ENCODE results near the gene PUDP.

The PUDP gene

DNA sequence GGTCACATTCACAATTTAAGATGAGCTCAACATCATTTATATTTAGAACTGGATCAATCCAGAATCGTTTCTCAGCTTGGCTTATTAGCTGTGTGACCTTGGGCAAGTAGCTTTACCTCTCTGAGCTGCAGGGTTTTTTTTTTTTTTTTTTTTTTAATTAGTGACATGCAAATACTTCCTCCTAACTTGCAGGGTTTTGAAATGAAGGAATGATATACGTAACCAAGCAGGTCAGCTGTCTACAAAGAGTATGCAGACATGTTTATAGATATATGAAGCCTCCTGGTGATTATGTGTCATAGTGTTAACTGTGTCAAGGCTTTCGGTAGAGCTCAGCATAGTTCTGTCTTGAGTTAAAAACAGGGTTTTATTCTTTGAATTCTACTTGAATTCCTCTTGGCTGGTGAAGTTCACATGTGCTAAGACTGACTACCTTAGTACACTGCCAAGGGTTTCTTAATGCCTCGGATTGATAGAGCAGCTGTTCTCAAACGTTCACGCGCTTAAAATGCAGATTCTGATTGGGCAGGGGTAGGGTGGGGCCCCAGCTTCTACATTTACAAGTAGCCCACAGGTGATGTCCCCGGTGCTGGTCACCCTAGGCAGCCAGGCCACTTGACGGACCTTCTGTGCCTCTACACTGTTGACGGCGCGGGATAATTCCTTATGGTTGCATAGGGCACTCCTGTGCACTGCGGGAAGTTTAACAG, 1.1 kb downstream of the PUDP start:
- no peak for DNase-seq

DNA sequence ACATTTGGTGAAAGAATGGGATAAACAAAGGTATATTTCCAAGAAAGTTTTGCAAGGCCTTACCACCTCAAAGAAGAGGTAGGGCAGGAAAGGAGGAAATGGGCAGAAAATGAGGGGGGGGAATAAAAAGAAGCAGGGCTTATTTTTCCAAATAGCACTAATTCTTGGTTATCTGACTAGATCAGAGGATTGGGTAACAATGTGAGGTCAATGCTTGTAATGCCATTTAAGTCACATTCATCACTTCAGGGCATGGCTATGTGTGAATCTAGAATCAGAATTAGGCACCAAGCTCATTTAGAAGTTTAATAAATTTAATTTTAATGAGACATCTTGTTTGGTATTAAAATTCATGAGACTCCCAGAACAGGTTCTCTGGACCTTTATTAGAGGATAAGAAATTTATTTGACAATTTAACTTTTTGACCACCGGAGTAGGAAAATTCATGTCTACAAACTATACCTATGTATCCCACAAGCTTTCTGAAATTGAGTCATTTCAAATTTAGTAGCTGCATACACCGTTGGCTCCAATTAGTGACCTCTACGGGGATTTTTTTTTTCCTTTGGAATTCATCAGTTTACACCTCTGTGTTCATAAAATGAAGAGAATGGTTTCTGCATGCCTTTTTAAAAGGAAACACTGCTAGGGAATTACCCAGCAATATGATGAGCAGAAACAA, 1.8 kb downstream of the PUDP start:
- no peak for DNase-seq

DNA sequence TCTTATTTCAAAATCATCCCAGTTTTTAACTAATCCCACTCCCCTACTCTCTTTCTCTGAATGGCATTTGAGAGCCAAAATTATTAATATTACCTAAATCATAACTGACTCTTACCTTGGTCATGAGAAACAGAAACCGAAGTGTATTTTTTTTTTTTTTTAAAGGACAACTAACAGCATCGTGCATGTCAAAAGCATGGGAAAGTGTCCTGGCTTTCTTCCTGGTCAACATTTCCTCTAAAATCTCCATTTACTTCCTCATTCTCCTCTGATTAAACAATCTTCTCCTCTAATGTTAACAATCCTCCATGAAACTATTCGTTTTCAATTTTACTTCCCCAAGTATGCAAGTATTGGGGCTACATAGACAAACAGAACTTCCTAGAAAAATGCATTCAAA, 2.5 kb downstream of the PUDP start:
- peak; percentile 10 for DNase-seq

DNA sequence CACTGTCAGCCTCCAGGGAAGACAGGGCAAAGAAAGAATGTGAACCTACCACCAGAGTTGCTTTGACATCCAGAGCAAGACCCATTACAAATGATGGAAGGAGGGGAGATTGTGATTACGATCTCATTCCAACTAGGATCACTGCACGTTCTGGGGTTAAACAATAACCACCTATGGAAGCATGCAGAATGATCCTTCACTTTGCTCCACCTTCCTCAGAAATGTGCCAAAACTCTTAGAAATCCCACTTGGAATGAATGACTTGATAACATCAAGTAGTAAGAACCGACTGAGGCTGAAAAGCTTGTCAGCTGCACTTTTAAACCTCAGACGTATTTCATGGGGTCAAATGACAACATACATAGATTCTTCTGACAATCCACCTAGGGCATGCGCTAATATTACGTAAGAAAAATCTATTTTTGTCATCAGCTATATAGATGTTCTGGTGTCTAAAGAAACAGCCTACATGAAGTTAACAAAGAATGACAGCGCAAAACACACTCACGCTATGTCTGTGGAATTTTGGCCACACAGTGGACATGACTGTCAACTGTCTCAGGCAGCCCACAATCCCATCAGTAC, 3.9 kb downstream of the PUDP start:
- no peak for DNase-seq

DNA sequence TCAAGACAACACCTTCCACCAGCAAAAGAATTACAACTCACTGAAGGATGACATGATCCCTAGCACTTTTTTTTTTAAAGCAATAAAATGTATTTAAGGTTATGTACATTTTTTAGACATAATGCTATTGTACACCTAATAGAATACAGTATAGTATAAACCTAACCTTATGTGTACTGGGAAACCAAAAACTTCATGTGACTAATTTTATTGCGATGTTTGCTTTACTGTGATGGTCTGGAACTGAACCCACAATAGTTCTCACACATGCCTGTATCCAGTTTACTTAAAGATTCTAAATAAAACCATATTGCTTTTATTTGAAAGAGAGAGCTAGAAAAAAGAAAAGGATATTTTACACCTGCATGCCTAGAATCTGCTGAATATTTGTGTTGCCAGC, 4.9 kb downstream of the PUDP start:
- DNase-seq = no peak

DNA sequence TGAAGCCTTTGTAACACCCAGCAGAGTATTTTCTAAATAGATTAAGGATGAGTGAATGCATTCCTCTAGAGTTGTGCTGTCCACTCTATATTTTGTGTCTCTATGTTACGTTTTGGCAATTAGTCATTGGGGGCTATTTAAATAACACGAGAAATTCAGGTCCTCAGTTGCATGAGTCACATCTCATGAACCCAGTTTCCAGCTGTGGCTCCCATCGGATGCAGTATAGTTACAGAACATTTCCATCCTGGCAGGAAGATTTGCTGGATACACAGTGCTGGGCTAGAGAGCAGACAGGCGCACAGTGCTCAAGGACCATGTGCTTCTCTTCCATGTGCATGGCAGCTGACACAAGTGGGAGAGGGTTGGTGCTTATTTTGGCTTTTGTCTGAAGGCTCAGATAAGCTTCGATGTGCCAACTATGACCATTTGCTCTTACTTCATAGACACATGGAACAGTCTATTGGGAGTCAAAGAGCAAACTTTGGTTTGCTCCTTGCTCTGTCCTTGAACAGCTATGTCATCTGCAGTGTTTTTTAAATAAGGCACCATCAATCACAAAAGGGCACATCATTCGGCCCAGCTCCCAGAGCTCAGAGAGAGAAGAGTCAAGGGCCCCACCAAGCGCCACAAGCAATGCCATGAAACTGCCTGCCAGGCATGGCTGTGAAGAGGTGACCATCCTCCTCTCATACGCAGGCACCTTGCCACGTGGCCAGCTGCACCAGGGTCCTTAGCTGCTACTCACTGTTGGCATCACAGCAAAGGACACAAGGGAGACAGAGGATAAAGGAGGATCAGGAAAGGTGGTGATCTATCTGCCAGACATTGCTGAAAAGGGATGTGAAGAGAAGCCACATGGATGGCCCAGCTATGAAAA, 8.5 kb downstream of the PUDP start:
- no peak for DNase-seq

DNA sequence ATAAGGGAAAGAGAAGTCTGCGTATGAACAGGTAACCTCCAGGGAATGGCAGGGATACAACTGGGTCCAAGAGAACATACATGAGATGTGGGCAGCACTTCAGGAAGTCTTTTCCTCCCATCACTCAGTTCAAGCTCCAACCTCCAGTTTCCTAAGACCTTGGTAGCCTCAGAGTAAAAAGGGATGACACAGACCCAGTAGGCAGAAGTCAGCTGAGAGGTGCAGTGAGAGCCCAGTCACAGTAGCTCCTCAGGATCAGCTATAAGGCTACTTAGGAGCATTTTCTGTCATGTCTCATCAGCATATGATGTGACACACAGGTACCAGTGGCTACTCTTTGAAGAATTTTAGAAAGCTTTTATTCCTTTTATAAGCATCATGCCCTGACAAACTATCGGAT, 13.0 kb downstream of the PUDP start:
- DNase-seq = no peak

DNA sequence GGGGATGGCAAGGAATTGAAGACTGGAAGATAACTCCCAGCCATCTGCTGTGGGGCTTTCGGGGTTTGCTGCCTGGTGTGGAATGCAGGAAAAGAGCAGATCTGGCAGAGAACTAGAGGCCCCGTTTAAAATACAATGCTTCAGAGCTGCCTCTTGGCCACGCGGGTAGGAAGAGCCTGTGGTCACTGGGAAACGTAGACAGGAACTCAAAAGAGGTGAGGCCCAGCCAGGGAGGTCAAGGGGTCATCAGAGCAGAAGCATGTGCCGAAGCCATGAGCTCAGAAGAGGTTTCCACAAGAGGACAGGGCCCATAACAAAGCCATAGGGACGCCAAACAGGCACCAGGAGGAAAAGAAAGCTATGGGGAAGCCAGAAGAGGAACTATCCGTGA, 14.9 kb downstream of the PUDP start:
- DNase-seq = no peak

DNA sequence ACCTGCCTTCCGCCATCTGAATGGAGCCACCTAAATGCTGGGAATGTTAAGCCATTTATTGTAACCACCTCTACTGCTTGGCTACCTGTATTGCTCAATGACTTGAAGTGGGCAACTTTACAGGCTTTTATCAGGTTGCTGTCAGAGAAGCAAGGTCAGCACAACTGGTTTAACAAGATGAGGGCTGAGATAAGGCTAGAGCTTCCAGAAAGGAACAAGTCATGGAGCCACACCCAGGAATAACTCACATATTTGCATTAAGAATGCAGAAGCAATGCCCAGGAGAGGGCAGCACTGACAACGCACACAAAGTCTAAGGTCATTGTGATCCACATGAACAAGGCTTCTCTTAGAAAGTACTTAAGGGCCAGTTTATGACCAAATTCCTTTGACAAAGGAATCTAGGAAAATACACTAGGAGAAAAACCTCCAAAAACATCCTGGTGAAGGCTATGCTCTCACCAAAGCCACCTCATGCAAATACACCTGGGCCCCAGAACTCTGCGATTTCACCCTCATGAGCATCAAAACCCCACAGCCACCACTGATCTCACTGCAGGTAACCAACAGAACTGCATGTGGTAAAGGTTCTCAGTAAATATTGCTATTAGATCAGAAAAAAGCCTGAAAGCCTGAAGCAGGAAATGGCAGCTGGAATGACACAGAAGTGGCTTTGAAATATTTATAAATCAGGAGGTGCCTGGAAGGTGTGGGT, 15.5 kb downstream of the PUDP start:
- DNase-seq = peak; percentile 61

DNA sequence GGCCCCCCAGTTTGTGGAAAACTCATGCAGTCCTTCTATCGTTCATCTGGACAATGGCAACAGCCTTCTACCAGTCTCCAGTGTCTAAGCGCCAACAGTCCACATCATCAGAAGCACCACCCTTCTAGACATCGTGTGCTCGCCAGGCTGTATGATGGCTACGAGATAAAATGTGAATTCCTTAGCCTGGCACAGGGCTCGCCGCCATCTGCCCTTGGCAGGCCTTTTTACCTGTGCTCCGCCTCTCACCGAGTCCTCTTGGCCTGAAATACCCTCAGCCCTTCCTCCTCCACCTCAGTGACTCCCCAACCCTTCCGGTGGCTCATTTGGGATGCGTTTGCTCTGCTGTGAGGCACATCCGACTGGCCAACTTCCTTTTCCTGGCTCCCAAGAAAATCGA, 16.3 kb downstream of the PUDP start:
- DNase-seq = no peak

DNA sequence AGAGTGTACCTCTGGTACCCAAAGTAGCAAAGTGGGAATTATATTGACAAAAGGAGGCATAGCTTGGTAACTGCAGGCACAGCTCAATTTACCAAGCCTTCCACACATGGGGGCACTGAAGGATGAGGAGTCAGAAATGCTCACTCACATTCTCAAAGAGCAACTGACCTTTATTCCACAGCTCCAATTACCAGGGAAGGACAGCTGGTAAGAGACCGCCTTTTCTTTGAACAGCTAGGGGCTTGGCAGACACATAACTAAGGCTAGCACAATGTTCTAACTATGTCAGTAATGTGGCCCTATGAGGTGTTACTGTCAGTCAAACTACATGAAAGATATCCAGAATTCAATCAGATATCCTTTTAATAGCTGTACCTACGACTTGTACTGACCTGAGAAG, 20.9 kb downstream of the PUDP start:
- no peak for DNase-seq

DNA sequence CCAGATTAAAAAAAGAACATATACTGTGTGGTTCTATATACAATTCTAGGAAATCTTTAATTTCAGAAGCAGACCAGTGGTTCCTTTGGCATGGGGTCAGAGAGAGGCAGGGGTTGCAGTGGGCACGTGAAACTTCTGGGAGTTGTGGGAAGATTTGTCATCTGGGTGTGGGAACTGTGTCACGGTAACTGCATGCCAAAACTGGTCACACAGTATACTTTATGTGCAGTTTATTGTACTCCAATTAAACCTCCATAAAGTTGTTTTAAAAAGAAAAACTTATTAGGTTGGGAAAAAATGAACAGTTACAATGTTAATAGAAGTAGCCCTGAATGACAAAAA, 27.1 kb downstream of the PUDP start:
- no peak for DNase-seq

DNA sequence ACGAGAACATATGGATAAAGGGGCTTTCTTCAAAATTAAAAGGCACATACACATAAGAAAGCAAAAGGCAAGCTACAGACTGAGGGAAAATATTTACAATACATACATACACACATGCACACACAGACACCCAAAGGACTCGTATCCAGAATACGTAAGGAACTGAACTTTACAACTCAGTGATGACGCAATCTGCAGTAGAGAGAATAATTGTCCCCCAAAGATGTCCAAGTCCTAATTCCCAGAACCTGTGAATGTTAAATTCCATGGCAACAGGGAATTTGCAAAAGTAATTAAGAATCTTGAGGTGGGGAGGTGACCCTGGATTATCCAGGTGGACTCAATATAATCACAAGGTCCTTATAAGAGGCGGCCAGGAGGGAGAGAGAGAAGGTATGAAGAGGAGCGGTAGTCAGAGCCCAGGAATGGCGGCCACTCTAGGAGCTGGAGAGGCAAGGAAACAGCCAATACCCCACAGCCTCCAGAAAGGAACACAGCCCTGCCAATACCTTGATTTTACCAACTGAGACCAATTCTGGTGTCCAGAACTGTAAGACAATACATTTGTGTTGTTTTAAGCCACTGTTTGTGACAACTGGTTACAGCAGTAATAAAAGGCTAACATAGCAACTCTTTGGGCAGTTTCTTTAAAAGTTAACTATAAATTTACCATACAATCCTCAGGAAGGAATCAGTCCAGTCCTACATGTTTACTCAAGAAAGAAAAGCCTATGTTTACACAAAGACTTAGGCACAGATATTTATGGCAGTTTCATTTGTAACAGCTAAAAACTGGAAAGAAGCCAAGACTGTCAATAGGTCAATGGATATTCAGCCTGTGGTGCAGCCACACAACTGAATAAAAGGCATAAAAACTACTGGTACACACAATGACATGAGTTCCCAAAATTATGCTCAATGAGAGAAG, 27.7 kb downstream of the PUDP start:
- peak; percentile 72 for DNase-seq

DNA sequence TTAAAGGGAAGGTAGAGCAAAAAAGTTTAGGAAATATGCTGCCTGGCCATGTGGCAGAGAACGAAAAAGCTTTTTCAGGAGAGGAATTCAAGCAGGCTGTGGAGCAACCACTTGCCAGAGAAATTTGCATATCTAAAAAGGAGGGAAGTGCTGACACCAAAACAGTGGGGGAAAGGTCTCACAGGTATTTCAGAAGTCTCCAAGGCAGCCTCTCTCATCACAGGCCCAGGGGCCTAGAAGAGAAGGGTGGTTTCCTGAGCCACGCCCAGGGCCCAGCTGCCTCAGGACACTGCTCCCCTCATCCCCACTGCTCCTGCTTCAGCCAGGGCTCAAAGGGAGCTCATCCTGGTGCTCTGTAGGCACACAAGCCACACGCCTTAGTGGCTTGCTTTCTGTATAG, 30.4 kb downstream of the PUDP start:
- DNase-seq = no peak

DNA sequence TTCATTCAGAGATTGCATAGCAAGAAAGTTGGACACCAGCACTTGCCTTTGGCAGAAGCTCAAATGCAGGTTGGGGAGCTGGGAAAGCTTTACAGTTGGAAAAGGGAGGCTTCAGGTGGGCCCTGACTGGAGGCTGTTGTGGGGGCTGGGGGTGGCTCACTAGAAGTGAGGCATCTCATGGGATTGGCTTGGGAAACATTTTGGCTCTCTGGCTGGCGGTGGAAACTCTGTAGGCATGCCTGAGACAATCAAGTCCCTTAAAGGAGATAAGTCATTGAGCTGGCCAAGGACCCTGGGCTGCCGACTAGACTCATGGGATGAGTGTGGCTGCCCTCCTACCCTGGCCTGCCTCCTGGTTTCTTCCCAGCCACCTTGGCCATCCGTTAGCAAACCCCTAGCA, 31.9 kb downstream of the PUDP start:
- no peak for DNase-seq

DNA sequence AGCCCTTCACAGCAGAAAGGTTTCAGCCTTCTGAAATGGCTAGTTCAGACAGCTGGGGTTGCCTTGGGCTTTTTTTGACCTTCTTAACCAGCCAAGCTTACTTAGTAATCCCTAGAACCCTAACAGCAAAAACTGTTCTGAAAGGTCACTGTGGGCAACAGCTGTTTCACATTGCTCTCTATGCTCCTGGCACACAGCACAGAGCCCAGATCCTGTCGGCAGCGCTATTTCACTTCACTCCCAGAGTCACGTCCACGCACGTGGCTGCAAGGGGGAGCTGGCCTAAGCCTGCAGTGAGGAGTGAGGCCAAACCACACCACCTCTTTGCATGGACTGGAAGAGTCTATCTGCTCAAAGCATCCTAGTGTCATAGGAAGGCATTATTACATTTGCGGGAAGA, 32.4 kb downstream of the PUDP start:
- DNase-seq = no peak

DNA sequence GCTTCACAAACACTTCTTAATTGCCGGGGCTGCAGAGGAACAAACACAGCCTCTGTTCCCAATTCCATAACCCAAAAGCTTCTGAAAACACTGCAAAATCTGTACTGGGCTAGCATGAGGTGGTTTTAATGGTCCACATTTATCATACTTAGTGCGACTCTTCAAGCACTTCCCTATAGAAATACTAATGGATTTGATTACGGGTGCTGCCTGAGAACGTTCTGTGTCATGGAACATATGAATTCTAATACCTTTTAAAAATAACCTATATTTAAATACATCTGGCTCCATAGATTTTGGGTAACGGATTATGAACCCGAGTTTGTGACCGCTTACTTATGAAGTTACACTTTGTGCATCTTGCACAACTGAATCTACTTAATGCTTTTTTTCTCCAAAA, 35.9 kb downstream of the PUDP start:
- DNase-seq = no peak

DNA sequence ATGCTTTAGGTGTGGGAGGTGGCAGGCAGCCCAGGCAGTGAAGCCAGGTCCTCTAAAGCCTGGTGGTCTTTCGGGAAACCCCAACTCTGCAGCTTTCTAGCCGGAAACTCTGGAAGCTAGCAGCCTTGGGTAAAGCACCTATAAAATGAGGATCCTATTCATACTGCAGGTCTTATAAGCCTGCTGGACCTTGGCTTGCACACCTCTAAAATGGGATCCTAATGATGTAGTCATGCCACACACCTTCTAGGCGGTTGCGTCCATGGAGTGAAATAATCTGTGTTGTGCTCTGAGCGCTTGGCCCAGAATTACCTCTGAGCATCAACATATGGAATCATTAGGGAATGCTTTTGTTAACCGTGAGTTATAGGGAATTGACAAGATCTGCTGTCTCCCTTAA, 36.4 kb downstream of the PUDP start:
- no peak for DNase-seq

DNA sequence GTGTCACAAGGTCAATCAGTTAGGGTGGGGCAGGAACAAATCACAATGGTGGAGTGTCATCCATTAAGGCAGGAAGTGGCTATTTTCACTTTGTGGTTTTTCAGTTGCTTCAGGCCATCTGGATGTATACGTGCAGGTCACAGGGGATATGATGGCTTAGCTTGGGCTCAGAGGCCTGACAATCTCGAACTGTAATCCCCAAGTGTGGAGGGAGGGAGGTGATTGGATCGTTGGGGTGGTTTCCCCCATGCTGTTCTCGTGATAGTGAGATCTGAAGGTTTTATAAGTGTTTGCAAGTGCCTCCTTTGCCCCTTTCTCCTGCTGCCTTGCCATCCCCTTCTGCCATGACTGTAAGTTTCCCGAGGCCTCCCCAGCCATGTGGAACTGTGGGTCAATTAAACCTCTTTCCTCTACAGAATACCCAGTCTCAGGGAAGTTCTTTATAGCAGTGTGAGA, 37.1 kb downstream of the PUDP start:
- no peak for DNase-seq

DNA sequence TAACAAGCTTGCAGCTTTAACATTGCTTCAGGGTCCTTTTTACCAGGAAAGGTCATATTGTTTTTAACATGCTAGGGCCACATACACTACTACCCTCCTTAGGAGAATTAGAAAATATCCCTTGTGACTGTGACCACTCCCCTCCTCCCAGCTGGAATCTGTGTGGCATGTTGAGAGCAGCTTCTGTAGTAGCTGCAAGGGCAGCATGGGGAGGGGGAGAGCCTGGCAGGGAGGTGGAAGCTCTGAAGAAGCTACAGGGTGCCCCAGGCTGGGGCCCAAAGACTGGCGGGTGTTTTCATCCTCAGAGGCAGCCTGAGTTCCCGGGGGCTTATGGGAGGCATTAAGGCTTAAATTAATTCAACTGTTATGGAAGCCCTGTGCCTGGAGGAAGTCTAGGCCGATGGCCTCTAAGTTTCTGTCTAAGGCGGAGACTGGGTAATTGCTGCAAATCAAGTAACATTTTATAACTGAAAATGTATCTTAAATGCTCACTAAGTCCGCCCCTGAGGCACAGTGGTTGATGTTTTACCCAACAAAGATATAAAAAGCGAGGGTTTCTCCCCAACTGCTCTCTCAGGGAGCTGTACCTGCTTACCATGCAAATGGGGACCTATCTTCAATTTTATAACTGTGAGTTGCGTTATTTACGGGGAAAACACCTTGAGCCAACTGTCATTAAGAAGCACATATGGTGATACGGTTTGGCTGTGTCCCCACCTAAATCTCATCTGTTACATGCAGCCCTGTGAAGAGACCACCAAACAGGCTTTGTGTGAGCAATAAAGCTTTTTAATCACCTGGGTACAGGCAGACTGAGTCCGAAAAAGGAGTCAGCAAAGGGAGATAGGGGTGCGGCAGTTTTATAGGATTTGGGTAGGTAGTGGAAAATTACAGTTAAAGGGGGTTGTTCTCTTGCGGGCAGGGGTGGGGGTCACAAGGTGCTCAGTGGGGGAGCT, 37.8 kb downstream of the PUDP start:
- DNase-seq = no peak
